Uterus (tissue), 4 donors: ENCODE data around the gene PYY. TPM values are rescaled to one million over a fixed set of nuclear protein-coding genes. Genes with fewer than 3 reads are reported as not detected.
"Not testable (repeated sequence)": the region's sequence is repeated elsewhere in the genome, so short reads cannot be mapped to it uniquely, and the experiment has no call there.

Source experiments
- DNase-seq, 2 donors: peaks; one replicate each; pipeline ENCODE4 v3.0.0-alpha.2; 2019 to 2020
- H3K27ac ChIP-seq, 2 donors: fragments of 200-600 bp; sonication (generic); 1 replicate in 1 of 2; 2 replicates in 1 of 2; pipeline ENCODE4 v1.5.1; 2016 to 2018
- H3K27me3 ChIP-seq, 2 donors: fragments of 200-600 bp; sonication (generic); one replicate each; pipeline ENCODE4 v1.5.1; 2018 to 2019; ENCODE audit warnings: control low read depth in 1 of 2
- H3K36me3 ChIP-seq, 2 donors: fragments of 200-600 bp; sonication (generic); one replicate each; pipeline ENCODE4 v1.5.1; 2019; ENCODE audit warnings: control low read depth in 1 of 2
- H3K4me1 ChIP-seq, 2 donors: fragments of 200-600 bp; sonication (generic); one replicate each; pipeline ENCODE4 v1.5.1; 2018 to 2019; ENCODE audit warnings: control low read depth in 1 of 2
- H3K4me3 ChIP-seq, 2 donors: fragments of 200-600 bp; sonication (generic); 1 replicate in 1 of 2; 2 replicates in 1 of 2; pipeline ENCODE4 v1.5.1; 2018 to 2019; ENCODE audit warnings: mild to moderate bottlenecking in 1 of 2
- H3K9me3 ChIP-seq, 2 donors: fragments of 200-600 bp; sonication (generic); one replicate each; pipeline ENCODE4 v1.5.1; 2019; ENCODE audit warnings: control low read depth in 1 of 2
- POLR2A ChIP-seq, 2 donors: fragments of 450-650 bp; IDR thresholded peaks; one replicate each; pipeline ENCODE4 v1.6.1; 2016; ENCODE audit warnings: antibody characterized with exemption in 2 of 2, mild to moderate bottlenecking in 1 of 2, moderate library complexity in 1 of 2
- intact Hi-C: fragments of 100-400 bp; cut with DNase I; formaldehyde crosslinking; loops from one replicate; pipeline ENCODE4 v1.15.1; 2023; ENCODE audit warnings: low total_unique reads
- total RNA-seq, 4 donors: library from RNA; depleted of rRNA in 3 of 4; stranded (reverse); fragments of >200 nt in 3 of 4; gene quantifications; one replicate each; pipeline versions ENCODE4 v1.1.0 to v1.2.4, GENCODE V29; 2014 to 2023
- TF ChIP-seq, protein P1 (sequence below), 4 experiments: fragments of 200-600 bp in 2 of 4; fragments of 450-650 bp in 2 of 4; sonication (generic) in 2 of 4; IDR thresholded peaks; one replicate each; pipeline ENCODE4 v1.5.1; 2016 to 2019; ENCODE audit warnings: antibody characterized with exemption in 4 of 4, mild to moderate bottlenecking in 2 of 4, moderate library complexity in 1 of 4
- donor health status: DM: yes; HTN: yes; CAD: no.

Gene PYY
- total RNA-seq, 4 donors from 2014 or later = not detected

DNA sequence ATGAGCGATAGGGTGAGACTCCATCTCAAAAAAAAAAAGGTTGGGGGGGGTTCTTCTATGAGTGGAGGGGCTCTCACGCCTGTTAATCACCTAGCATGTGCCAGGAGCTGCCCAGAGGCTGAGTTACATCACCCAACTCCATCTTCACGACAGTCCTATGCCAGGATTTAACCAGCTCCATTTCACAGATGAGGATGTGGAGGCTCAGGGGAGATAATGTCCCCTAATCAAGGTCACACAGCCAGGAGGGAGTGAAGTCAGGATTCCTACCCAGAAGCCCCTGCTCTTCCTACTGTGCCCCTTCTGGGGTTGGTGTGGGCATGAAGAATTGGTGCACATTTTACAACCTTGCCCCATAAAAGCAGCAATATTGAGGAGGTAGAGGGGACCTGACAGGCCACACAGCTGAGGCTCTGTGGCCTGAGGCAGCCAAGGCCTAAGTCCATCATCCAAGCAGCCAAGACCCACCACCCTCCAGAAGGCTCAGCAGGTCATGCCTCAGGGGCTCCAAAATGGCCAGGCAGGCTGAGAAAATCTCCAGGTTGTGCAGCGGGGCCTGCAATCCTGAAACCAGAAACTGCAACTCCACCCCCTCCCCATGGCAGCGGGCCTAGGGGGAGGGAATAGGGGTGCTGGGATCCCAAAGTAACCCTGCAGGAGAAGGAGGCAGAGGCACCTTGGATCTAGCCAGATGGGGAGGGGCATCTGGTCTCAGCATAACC, 18.4 kb downstream of the PYY start:
- no peak for DNase-seq
- intact Hi-C loops = no loop called here
- Histone ChIP-seq H3K4me1 (no peaks in the 10 kb centered on the region), H3K4me3 (no peak overlapping the region), H3K27me3 (peaks cover 0 to 8% of the 10 kb centered on the region in 2 donors), H3K36me3 (no peaks in the 10 kb centered on the region), H3K27ac (no peak overlapping the region), H3K9me3 (no peaks in the 10 kb centered on the region)
- TF ChIP-seq, protein P1, sequence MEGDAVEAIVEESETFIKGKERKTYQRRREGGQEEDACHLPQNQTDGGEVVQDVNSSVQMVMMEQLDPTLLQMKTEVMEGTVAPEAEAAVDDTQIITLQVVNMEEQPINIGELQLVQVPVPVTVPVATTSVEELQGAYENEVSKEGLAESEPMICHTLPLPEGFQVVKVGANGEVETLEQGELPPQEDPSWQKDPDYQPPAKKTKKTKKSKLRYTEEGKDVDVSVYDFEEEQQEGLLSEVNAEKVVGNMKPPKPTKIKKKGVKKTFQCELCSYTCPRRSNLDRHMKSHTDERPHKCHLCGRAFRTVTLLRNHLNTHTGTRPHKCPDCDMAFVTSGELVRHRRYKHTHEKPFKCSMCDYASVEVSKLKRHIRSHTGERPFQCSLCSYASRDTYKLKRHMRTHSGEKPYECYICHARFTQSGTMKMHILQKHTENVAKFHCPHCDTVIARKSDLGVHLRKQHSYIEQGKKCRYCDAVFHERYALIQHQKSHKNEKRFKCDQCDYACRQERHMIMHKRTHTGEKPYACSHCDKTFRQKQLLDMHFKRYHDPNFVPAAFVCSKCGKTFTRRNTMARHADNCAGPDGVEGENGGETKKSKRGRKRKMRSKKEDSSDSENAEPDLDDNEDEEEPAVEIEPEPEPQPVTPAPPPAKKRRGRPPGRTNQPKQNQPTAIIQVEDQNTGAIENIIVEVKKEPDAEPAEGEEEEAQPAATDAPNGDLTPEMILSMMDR (IDR thresholded peaks at IDR 0.05) = no peak
- no peak for TF ChIP-seq POLR2A (IDR thresholded peaks at IDR 0.05)

DNA sequence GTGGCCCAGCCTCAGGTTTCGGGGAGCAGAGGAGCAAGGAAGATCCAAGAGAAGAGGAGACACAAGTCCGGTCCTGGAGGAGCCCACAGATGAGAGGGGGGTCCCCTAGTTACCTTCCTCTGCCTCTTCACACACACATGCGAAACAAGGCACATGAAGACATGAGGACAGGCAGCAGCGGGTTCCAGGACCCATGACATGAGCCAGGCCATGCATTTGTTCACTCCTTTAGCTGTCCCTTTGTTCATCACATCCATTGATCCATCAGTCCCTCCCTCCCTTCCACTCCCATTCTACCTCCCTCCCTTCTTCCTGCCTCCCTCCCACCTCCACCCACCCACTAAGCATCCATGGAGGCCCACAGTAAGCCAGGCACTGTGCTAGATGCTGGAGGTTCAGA, 20.8 kb downstream of the PYY start:
- Histone ChIP-seq H3K36me3 (no peaks in the 10 kb centered on the region), H3K4me3 (no peak overlapping the region), H3K9me3 (no peaks in the 10 kb centered on the region), H3K27me3 (no peaks in the 10 kb centered on the region), H3K27ac (no peak overlapping the region), H3K4me1 (no peaks in the 10 kb centered on the region)
- TF ChIP-seq, protein P1 (IDR thresholded peaks at IDR 0.05) = no peak
- TF ChIP-seq POLR2A (IDR thresholded peaks at IDR 0.05) = no peak
- no peak for DNase-seq
- intact Hi-C loops = no loop called here

DNA sequence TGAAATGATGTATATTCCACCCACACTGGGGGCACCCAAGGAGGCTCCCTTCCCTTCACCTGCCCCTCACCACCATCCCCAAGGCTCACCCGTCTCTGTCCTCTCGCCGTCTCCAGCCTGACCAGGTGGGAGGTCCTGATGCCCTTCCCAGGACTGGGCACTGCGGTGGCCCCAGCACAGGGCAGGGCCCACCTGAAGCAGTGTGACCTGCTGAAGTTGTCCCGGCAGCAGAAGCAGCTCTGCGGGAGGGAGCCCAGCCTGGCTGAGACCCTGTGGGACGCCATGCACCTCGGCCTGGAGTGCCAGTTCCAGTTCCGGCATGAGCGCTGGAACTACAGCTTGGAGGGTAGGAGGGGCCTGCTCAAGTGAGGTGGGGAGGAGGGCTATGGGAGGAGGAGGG, 21.4 kb downstream of the PYY start:
- TF ChIP-seq, protein P1 (IDR thresholded peaks at IDR 0.05) = no peak
- TF ChIP-seq POLR2A (IDR thresholded peaks at IDR 0.05) = no peak
- intact Hi-C loops = no loop called here
- Histone ChIP-seq H3K4me1 (peaks cover 0 to 1% of the 10 kb centered on the region in 2 donors), H3K27me3 (peaks cover 0 to 1% of the 10 kb centered on the region in 2 donors), H3K4me3 (no peak overlapping the region), H3K9me3 (no peaks in the 10 kb centered on the region), H3K36me3 (no peaks in the 10 kb centered on the region), H3K27ac (no peak overlapping the region)
- DNase-seq = no peak

DNA sequence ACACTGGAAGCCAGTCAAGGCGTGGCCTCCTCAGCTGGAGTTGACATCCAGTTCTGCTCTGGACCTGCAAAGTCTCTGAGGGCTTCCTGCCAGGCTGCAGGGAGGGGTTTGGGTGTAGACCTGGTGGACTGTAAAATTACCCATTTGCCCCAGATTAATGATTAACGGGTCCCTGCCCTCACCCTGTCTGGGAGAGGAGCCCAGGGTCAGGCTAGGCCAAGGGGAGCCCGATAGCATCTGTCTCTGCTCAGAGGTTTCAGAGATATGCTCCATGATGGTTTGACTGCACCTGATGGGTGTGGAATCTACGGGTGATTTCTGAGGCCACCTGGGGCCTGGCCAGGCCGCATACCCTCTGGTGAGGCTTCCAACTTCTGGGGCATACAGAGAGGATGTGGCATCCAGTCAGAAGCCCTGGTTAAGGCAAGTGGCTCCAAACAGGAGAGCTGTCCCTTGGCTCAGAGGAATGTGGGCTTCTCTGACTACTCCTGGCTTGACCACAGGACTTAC, 22.6 kb downstream of the PYY start:
- Histone ChIP-seq H3K27ac (no peak overlapping the region), H3K27me3 (peaks cover 5% of the 10 kb centered on the region in 2 donors), H3K9me3 (no peaks in the 10 kb centered on the region), H3K4me1 (peaks cover 0 to 6% of the 10 kb centered on the region in 2 donors), H3K36me3 (no peaks in the 10 kb centered on the region), H3K4me3 (no peak overlapping the region)
- no peak for DNase-seq
- TF ChIP-seq POLR2A (IDR thresholded peaks at IDR 0.05) = no peak
- TF ChIP-seq, protein P1 (IDR thresholded peaks at IDR 0.05) = no peak
- intact Hi-C loops = no loop called here

DNA sequence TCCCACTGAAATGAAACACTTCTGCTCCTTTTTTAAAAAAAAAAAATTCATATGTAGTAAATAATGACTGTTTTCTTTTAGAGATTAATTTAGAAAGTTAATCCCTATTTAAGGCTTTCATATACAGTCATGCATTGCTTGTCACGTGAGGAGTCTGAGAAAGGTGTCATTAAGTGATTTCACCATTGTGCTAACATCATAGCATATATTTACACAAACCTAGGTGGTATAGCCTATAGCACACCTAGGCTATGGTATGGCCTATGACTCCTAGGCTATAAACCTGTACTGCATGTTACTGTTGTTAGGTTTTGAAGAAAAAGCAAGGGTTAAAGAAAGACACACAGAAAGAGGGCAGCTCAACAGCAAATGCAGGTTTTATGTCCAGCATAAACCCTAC, 25.1 kb downstream of the PYY start:
- Histone ChIP-seq H3K36me3 (no peaks in the 10 kb centered on the region), H3K27me3 (peaks cover 5% of the 10 kb centered on the region in 2 donors), H3K4me3 (no peak overlapping the region), H3K4me1 (peaks cover 0 to 6% of the 10 kb centered on the region in 2 donors), H3K9me3 (no peaks in the 10 kb centered on the region), H3K27ac (no peak overlapping the region)
- no peak for DNase-seq
- intact Hi-C loops = no loop called here
- TF ChIP-seq, protein P1 (IDR thresholded peaks at IDR 0.05) = no peak
- no peak for TF ChIP-seq POLR2A (IDR thresholded peaks at IDR 0.05)

DNA sequence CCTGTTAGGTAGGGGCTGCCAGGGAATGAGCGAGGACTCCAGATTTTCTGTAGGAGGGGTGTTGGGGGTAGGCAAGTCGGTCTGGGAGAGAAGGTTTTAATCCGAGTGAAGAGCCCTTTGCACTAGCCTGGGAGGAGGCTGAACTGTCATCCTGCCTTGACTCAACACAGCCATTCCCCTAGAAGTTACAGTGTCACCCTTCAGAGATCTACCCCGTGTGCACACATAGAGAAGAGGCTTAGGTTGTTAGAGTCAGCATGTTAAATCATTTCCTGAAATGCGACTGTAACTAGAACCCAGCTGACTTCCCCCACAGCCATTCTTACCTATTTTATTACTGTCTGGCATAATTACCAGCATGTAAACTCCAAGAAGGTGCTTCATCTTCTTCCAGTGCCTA, 25.8 kb downstream of the PYY start:
- H3K9me3 ChIP-seq, H3K36me3 ChIP-seq, H3K27me3 ChIP-seq, intact Hi-C loops, DNase-seq, H3K4me3 ChIP-seq, H3K4me1 ChIP-seq, H3K27ac ChIP-seq: not testable (repeated sequence)
